Head of caudate nucleus (tissue), 42 donors: Measurements from ENCODE around the gene IL10RA.

Source experiments
- DNase-seq, 42 donors: peaks; one replicate each; pipeline versions ENCODE4 v3.0.0 to v3.0.0-alpha.2; 2020 to 2021; ENCODE audit warnings: mixed read lengths in 7 of 42
- intact Hi-C: fragments of 100-400 bp; cut with DNase I; formaldehyde crosslinking; loops from one replicate; pipeline ENCODE4 v1.15.0; 2022

The IL10RA gene

GRCh38 chr11:117980720-117981119 lies 5.5 kb upstream of the IL10RA start:
- intact Hi-C loops, result no loop called here
- DNase-seq, result peak in 3 of 42 donors; percentile 4 to 32 (median 11)

GRCh38 chr11:117983163-117983475 lies 3.1 kb upstream of the IL10RA start:
- intact Hi-C loops, result no loop called here
- DNase-seq, result peak in 3 of 42 donors; percentile 1 to 11 (median 3)

GRCh38 chr11:117984476-117984875 lies 1.7 kb upstream of the IL10RA start:
- intact Hi-C loops, result no loop called here
- no peak for DNase-seq

- intact Hi-C loops, result no loop called here
- DNase-seq, result peak in 1 of 42 donors; percentile 16
Observed at GRCh38 chr11:117986981-117987574, 884 bp downstream of the IL10RA start.

GRCh38 chr11:117989351-117990102 lies 3.3 kb downstream of the IL10RA start:
- intact Hi-C loops, result no loop called here
- peak in 3 of 42 donors; percentile 12 to 18 (median 17) for DNase-seq

GRCh38 chr11:117992136-117992535 lies 5.9 kb downstream of the IL10RA start:
- intact Hi-C loops, result no loop called here
- no peak for DNase-seq

GRCh38 chr11:117992620-117993019 lies 6.4 kb downstream of the IL10RA start:
- intact Hi-C loops, result no loop called here
- no peak for DNase-seq

GRCh38 chr11:117993988-117994745 lies 8.0 kb downstream of the IL10RA start:
- DNase-seq, result peak in 19 of 42 donors; percentile 11 to 63 (median 34)
- intact Hi-C loops, result no loop called here

GRCh38 chr11:117995472-117995871 lies 9.3 kb downstream of the IL10RA start:
- no peak for DNase-seq
- intact Hi-C loops, result no loop called here

GRCh38 chr11:117996058-117996457 lies 9.9 kb downstream of the IL10RA start:
- DNase-seq, result no peak
- intact Hi-C loops, result no loop called here

- no peak for DNase-seq
Observed at GRCh38 chr11:117997406-117997805, 11.2 kb downstream of the IL10RA start.

GRCh38 chr11:117997823-117998579 lies 11.8 kb downstream of the IL10RA start:
- peak in 1 of 42 donors; percentile 2 for DNase-seq
- intact Hi-C loops, result no loop called here

More at GRCh38 chr11:117997406-117997805, 11.2 kb downstream of the IL10RA start:
- intact Hi-C loops, result no loop called here

GRCh38 chr11:117998664-117999353 lies 12.6 kb downstream of the IL10RA start:
- intact Hi-C loops, result no loop called here
- peak in 1 of 42 donors; percentile 7 for DNase-seq

GRCh38 chr11:117999354-117999993 lies 13.3 kb downstream of the IL10RA start:
- no peak for DNase-seq
- intact Hi-C loops, result no loop called here

GRCh38 chr11:118000067-118000849 lies 14.1 kb downstream of the IL10RA start:
- no peak for DNase-seq
- intact Hi-C loops, result no loop called here

- intact Hi-C loops, result no loop called here
- peak in 1 of 42 donors; percentile 10 for DNase-seq
Observed at GRCh38 chr11:118000850-118001228, 14.6 kb downstream of the IL10RA start.

- no peak for DNase-seq
- intact Hi-C loops, result no loop called here
Observed at GRCh38 chr11:118001494-118001971, 15.3 kb downstream of the IL10RA start.
